ENCODE results near the gene COL21A1.

DNA sequence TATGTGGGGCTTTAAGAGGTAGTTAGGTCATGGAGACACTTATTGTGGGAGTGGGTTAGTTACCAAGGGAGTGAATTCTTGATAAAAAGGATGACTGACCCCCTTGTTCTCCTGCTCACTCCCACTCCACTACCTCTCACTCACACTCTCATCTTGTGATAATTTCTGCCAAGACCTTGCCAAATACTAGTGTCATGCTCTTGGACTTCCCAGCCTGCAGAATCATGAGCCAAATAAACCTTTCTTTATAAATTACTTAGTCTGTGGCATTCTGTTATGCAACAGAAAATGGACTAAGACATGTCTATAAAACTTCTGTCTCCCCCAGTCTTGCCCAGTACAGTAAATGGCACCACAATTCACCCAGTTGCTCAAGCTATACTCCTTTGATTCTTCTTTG is 93.3 kb downstream of the COL21A1 start:
- TF ChIP-seq, protein P1, sequence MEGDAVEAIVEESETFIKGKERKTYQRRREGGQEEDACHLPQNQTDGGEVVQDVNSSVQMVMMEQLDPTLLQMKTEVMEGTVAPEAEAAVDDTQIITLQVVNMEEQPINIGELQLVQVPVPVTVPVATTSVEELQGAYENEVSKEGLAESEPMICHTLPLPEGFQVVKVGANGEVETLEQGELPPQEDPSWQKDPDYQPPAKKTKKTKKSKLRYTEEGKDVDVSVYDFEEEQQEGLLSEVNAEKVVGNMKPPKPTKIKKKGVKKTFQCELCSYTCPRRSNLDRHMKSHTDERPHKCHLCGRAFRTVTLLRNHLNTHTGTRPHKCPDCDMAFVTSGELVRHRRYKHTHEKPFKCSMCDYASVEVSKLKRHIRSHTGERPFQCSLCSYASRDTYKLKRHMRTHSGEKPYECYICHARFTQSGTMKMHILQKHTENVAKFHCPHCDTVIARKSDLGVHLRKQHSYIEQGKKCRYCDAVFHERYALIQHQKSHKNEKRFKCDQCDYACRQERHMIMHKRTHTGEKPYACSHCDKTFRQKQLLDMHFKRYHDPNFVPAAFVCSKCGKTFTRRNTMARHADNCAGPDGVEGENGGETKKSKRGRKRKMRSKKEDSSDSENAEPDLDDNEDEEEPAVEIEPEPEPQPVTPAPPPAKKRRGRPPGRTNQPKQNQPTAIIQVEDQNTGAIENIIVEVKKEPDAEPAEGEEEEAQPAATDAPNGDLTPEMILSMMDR (IDR thresholded peaks at IDR 0.05), result no peak
- no peak for TF ChIP-seq POLR2A (IDR thresholded peaks at IDR 0.05)
